ENCODE measurements around the gene PIGM. TPM values are rescaled to one million over a fixed set of nuclear protein-coding genes. Genes with fewer than 3 reads are reported as not detected.
A peak's percentile ranks its signal among the peaks of the same experiment; 100 is the strongest.

PIGM gene
- total RNA-seq, 4 donors from 2014 or later = 2.4 to 4.5 (median 3.6) TPM

GRCh38 chr1:160040476-160040875 lies 8.7 kb upstream of the PIGM start:
- intact Hi-C loops (cut with DNase I; ENCODE audit: low total_unique reads) = no loop called here
- WGBS, 2 donors = 95 to 100% methylated on average over 1 of the region's 1 CpG
- no peak for DNase-seq (ENCODE audit: low spot score in 2 of 2)
- TF ChIP-seq CTCF (IDR thresholded peaks at IDR 0.05) = no peak
- TF ChIP-seq POLR2A (IDR thresholded peaks at IDR 0.05) = no peak
- no peak overlapping the region for H3K4me3 ChIP-seq (ENCODE audit: low read depth, poor library complexity, severe bottlenecking)

GRCh38 chr1:160032165-160032820 lies 503 bp upstream of the PIGM start:
- H3K4me3 ChIP-seq (ENCODE audit: low read depth, poor library complexity, severe bottlenecking) = peak overlapping the region; percentile 64
- intact Hi-C loops (cut with DNase I; ENCODE audit: low total_unique reads) = no loop called here
- 1 to 2% methylated on average over 18 of the region's 18 CpGs for WGBS, 2 donors
- TF ChIP-seq CTCF (IDR thresholded peaks at IDR 0.05) = no peak
- TF ChIP-seq POLR2A (IDR thresholded peaks at IDR 0.05) = no peak
- no peak for DNase-seq (ENCODE audit: low spot score in 2 of 2)

GRCh38 chr1:160030657-160031364 lies 979 bp downstream of the PIGM start:
- no peak for DNase-seq (ENCODE audit: low spot score in 2 of 2)
- no peak for TF ChIP-seq POLR2A (IDR thresholded peaks at IDR 0.05)
- TF ChIP-seq CTCF (IDR thresholded peaks at IDR 0.05) = no peak
- intact Hi-C loops (cut with DNase I; ENCODE audit: low total_unique reads) = no loop called here
- 7 to 9% methylated on average over 23 of the region's 23 CpGs for whole genome bisulfite sequencing, 2 donors
- peak overlapping the region; percentile 64 for H3K4me3 ChIP-seq (ENCODE audit: low read depth, poor library complexity, severe bottlenecking)

GRCh38 chr1:160028426-160028825 lies 3.4 kb downstream of the PIGM start:
- no peak overlapping the region for H3K4me3 ChIP-seq (ENCODE audit: low read depth, poor library complexity, severe bottlenecking)
- TF ChIP-seq CTCF (IDR thresholded peaks at IDR 0.05) = no peak
- no peak for TF ChIP-seq POLR2A (IDR thresholded peaks at IDR 0.05)
- intact Hi-C loops (cut with DNase I; ENCODE audit: low total_unique reads) = no loop called here
- no peak for DNase-seq (ENCODE audit: low spot score in 2 of 2)

- DNase-seq (ENCODE audit: low spot score in 2 of 2) = no peak
- intact Hi-C loops (cut with DNase I; ENCODE audit: low total_unique reads) = no loop called here
- no peak for TF ChIP-seq POLR2A (IDR thresholded peaks at IDR 0.05)
- TF ChIP-seq CTCF (IDR thresholded peaks at IDR 0.05) = no peak
- 86 to 92% methylated on average over 1 of the region's 1 CpG for WGBS, 2 donors
- no peak overlapping the region for H3K4me3 ChIP-seq (ENCODE audit: low read depth, poor library complexity, severe bottlenecking)
Measured at GRCh38 chr1:160025314-160025713, 6.5 kb downstream of the PIGM start.

All from lower leg skin (tissue), 4 donors.